Naive thymus-derived CD4-positive, alpha-beta T cell (primary cell): Measurements from ENCODE around the gene CLDN9. TPM values are rescaled to one million over a fixed set of nuclear protein-coding genes. Genes with fewer than 3 reads are reported as not detected.

Experiments used
- ATAC-seq: fragments of 150-1000 bp; cut with Tn5 transposase; 2 replicates; pipeline ENCODE4 v1.10.0; 2021; ENCODE audit warnings: mild to moderate bottlenecking, moderate library complexity
- CTCF ChIA-PET: fragments of 350-600 bp; sonication (Branson Sonifier 250); formaldehyde crosslinking; loops from one replicate; lab custom pipeline; 2021; ENCODE audit warnings: antibody characterized with exemption; lab: Charles Lee
- POLR2A ChIA-PET: fragments of 350-600 bp; sonication (Branson Sonifier 250); formaldehyde crosslinking; loops from one replicate; lab custom pipeline; 2021; ENCODE audit warnings: antibody characterized with exemption, inconsistent platforms; lab: Charles Lee
- DNase-seq, 9 donors: peaks; one replicate each; pipeline versions ENCODE4 v3.0.0 to v3.0.0-alpha.2; 2020 to 2022; ENCODE audit warnings: mixed read lengths in 1 of 9
- H3K27ac ChIP-seq: one replicate; pipeline ENCODE4 v1.7.0; 2013; ENCODE audit warnings: mild to moderate bottlenecking, low read depth, low read length, moderate library complexity
- H3K27me3 ChIP-seq, 2 donors: one replicate each; pipeline ENCODE4 v1.7.0; 2013; ENCODE audit warnings: low read length in 2 of 2, mild to moderate bottlenecking in 2 of 2, moderate library complexity in 2 of 2; ENCODE audit not compliant: control insufficient read depth in 2 of 2, insufficient read depth in 2 of 2
- H3K36me3 ChIP-seq, 3 experiments: 1 replicate in 2 of 3; 2 replicates in 1 of 3; pipeline ENCODE4 v1.7.0; 2013; ENCODE audit warnings: low read length in 3 of 3, mild to moderate bottlenecking in 3 of 3, moderate library complexity in 1 of 3; ENCODE audit not compliant: insufficient read depth in 3 of 3, control insufficient read depth in 2 of 3
- H3K4me1 ChIP-seq, 2 donors: one replicate each; pipeline ENCODE4 v1.7.0; 2013; ENCODE audit warnings: low read length in 2 of 2, mild to moderate bottlenecking in 2 of 2, moderate library complexity in 1 of 2; ENCODE audit not compliant: control insufficient read depth in 2 of 2, insufficient read depth in 2 of 2
- H3K4me3 ChIP-seq: 2 replicates; pipeline ENCODE4 v1.7.0; 2013; ENCODE audit warnings: mild to moderate bottlenecking, low read length
- H3K9me3 ChIP-seq, 3 experiments: 1 replicate in 2 of 3; 2 replicates in 1 of 3; pipeline ENCODE4 v1.7.0; 2013; ENCODE audit warnings: low read length in 3 of 3; ENCODE audit not compliant: control insufficient read depth in 2 of 3
- H3K27ac Mint-ChIP-seq, 9 donors: one replicate each; pipeline ENCODE4 v1.8.0; 2020 to 2022; ENCODE audit warnings: mixed read lengths in 9 of 9, mild to moderate bottlenecking in 8 of 9, moderate library complexity in 5 of 9, inconsistent platforms in 2 of 9
- H3K27me3 Mint-ChIP-seq, 5 donors: one replicate each; pipeline ENCODE4 v1.8.0; 2021 to 2022; ENCODE audit warnings: mixed read lengths in 5 of 5, mild to moderate bottlenecking in 1 of 5
- H3K36me3 Mint-ChIP-seq, 5 donors: one replicate each; pipeline ENCODE4 v1.8.0; 2020 to 2022; ENCODE audit warnings: mixed read lengths in 5 of 5, mild to moderate bottlenecking in 3 of 5, inconsistent platforms in 1 of 5
- H3K4me1 Mint-ChIP-seq, 7 donors: one replicate each; pipeline ENCODE4 v1.8.0; 2020 to 2022; ENCODE audit warnings: mixed read lengths in 7 of 7, mild to moderate bottlenecking in 3 of 7, inconsistent platforms in 1 of 7
- H3K4me3 Mint-ChIP-seq, 10 donors: one replicate each; pipeline ENCODE4 v1.8.0; 2020 to 2022; ENCODE audit warnings: mild to moderate bottlenecking in 10 of 10, mixed read lengths in 10 of 10, moderate library complexity in 6 of 10, inconsistent platforms in 2 of 10
- H3K9me3 Mint-ChIP-seq, 11 donors: one replicate each; pipeline ENCODE4 v1.8.0; 2020 to 2022; ENCODE audit warnings: mixed read lengths in 11 of 11, mild to moderate bottlenecking in 4 of 11, inconsistent platforms in 1 of 11, moderate library complexity in 1 of 11
- intact Hi-C, 2 donors: fragments of 100-400 bp; cut with micrococcal nuclease; formaldehyde crosslinking; loops; one replicate each; pipeline ENCODE4 v1.15.1; 2023
- polyA plus RNA-seq, 2 donors: library from polyadenylated mRNA; unstranded; fragments of 300-500 nt; fragmentation: Illumina TruSeq; gene quantifications; one replicate each; pipeline ENCODE4 v1.2.3, GENCODE V29; 2021
- total RNA-seq, 6 experiments: library from RNA in 5 of 6; stranded (reverse) in 5 of 6; gene quantifications; 1 replicate in 5 of 6; 2 replicates in 1 of 6; pipeline ENCODE4 v1.2.3 and lab custom pipeline; 2021 to 2026

CLDN9 gene
- total and polyA plus RNA-seq, 7 experiments from 2014 or later, result 0.15 to 0.37 TPM; not detected in 5

- H3K27ac Mint-ChIP-seq, result no peak overlapping the region
- Histone ChIP-seq H3K9me3 (no peaks in the 10 kb centered on the region), H3K36me3 (no peaks in the 10 kb centered on the region), H3K27me3 (no peaks in the 10 kb centered on the region), H3K4me3 (no peak overlapping the region), H3K27ac (no peak overlapping the region), H3K4me1 (peaks cover 5 to 6% of the 10 kb centered on the region in 2 donors)
- intact Hi-C loops, result loop anchor here in 1 of 2 donors (1.0 to 5.0 kb wide), 4 partner anchors 22 to 101 kb away; partner anchors contain the start of genes FLYWCH1 and FLYWCH2
- peak in 7 of 9 donors; percentile 22 to 76 (median 43) for DNase-seq
- ChIA-PET CTCF (interaction anchor here (0.9 to 1.4 kb wide), 3 partner anchors 11 to 22 kb away, joined by 3 to 8 read pairs (median 4); no protein-coding TSS in a partner anchor), POLR2A (interaction anchor here (3.2 kb wide), 1 partner anchor 17 kb away, joined by 17 read pairs; no protein-coding TSS in a partner anchor)
- peaks cover 0 to 2% (median 0%) of the 10 kb centered on the region in 11 donors for H3K9me3 Mint-ChIP-seq
- ATAC-seq, result peak; percentile 68
- H3K4me3 Mint-ChIP-seq, result peak overlapping the region in 6 of 10 donors; percentile 30 to 54 (median 40)
- peaks cover 0 to 4% (median 0%) of the 10 kb centered on the region in 5 donors for H3K27me3 Mint-ChIP-seq
- peaks cover 9 to 23% (median 14%) of the 10 kb centered on the region in 7 donors for H3K4me1 Mint-ChIP-seq
- peaks cover 0 to 2% (median 0%) of the 10 kb centered on the region in 5 donors for H3K36me3 Mint-ChIP-seq
Measured at GRCh38 chr16:2983706-2984136, 29.0 kb upstream of the CLDN9 start.

- H3K27me3 ChIP-seq, result no peaks in the 10 kb centered on the region
- no peak for ATAC-seq
- peaks cover 0 to 9% (median 0%) of the 10 kb centered on the region in 5 donors for H3K27me3 Mint-ChIP-seq
- H3K4me3 Mint-ChIP-seq, result no peak overlapping the region
- intact Hi-C loops, result no loop called here
- H3K27ac ChIP-seq, result no peak overlapping the region
- ChIA-PET POLR2A (no interaction called here), CTCF (interaction anchor here (1.3 kb wide), 1 partner anchor 18 kb away, joined by 3 read pairs; no protein-coding TSS in a partner anchor)
- no peaks in the 10 kb centered on the region for H3K9me3 ChIP-seq
- peaks cover 0 to 2% (median 0%) of the 10 kb centered on the region in 5 donors for H3K36me3 Mint-ChIP-seq
- no peak for DNase-seq
- H3K4me1 ChIP-seq, result peaks cover 5 to 6% of the 10 kb centered on the region in 2 donors
- H3K4me3 ChIP-seq, result no peak overlapping the region
- no peaks in the 10 kb centered on the region for H3K36me3 ChIP-seq
- peaks cover 9 to 20% (median 12%) of the 10 kb centered on the region in 7 donors for H3K4me1 Mint-ChIP-seq
- peaks cover 0 to 3% (median 0%) of the 10 kb centered on the region in 11 donors for H3K9me3 Mint-ChIP-seq
- H3K27ac Mint-ChIP-seq, result no peak overlapping the region
Measured at GRCh38 chr16:2985462-2985861, 27.3 kb upstream of the CLDN9 start.

GRCh38 chr16:2985893-2986355 lies 26.8 kb upstream of the CLDN9 start:
- no peak overlapping the region for H3K27ac Mint-ChIP-seq

GRCh38 chr16:2986623-2987188 lies 26.0 kb upstream of the CLDN9 start:
- H3K4me1 Mint-ChIP-seq, result peaks cover 7 to 12% (median 7%) of the 10 kb centered on the region in 7 donors
- Histone ChIP-seq H3K4me1 (no peaks in the 10 kb centered on the region), H3K27me3 (no peaks in the 10 kb centered on the region), H3K9me3 (no peaks in the 10 kb centered on the region), H3K4me3 (no peak overlapping the region), H3K36me3 (no peaks in the 10 kb centered on the region), H3K27ac (no peak overlapping the region)
- peaks cover 0 to 3% (median 0%) of the 10 kb centered on the region in 11 donors for H3K9me3 Mint-ChIP-seq
- peak overlapping the region in 1 of 9 donors; percentile 76 for H3K27ac Mint-ChIP-seq
- peaks cover 0 to 9% (median 0%) of the 10 kb centered on the region in 5 donors for H3K27me3 Mint-ChIP-seq
- H3K4me3 Mint-ChIP-seq, result no peak overlapping the region
- ATAC-seq (no peak), DNase-seq (no peak)
- ChIA-PET CTCF (interaction anchor here (0.5 kb wide), 1 partner anchor 142 kb away, joined by 3 read pairs; no protein-coding TSS in a partner anchor), POLR2A (interaction anchor here (0.5 kb wide), 1 partner anchor 642 kb away, joined by 5 read pairs; no protein-coding TSS in a partner anchor)
- intact Hi-C loops, result no loop called here
- peaks cover 0 to under 1% (median 0%) of the 10 kb centered on the region in 5 donors for H3K36me3 Mint-ChIP-seq

More at GRCh38 chr16:2985893-2986355, 26.8 kb upstream of the CLDN9 start:
- Histone ChIP-seq H3K4me3 (no peak overlapping the region), H3K36me3 (no peaks in the 10 kb centered on the region), H3K9me3 (no peaks in the 10 kb centered on the region), H3K27me3 (no peaks in the 10 kb centered on the region), H3K4me1 (peaks cover 2% of the 10 kb centered on the region in 2 donors), H3K27ac (no peak overlapping the region)
- Mint-ChIP-seq H3K27me3 (peaks cover 0 to 9% (median 0%) of the 10 kb centered on the region in 5 donors), H3K4me3 (no peak overlapping the region), H3K4me1 (peaks cover 9 to 16% (median 12%) of the 10 kb centered on the region in 7 donors), H3K9me3 (peaks cover 0 to 3% (median 0%) of the 10 kb centered on the region in 11 donors), H3K36me3 (peaks cover 0 to 2% (median 0%) of the 10 kb centered on the region in 5 donors)
- ATAC-seq (no peak), DNase-seq (no peak)
- ChIA-PET POLR2A (interaction anchor here (0.5 kb wide), 1 partner anchor 643 kb away, joined by 5 read pairs; no protein-coding TSS in a partner anchor), CTCF (interaction anchor here (1.3 kb wide), 1 partner anchor 18 kb away, joined by 3 read pairs; no protein-coding TSS in a partner anchor)
- intact Hi-C loops, result no loop called here

- Mint-ChIP-seq H3K9me3 (peaks cover 0 to 3% (median 0%) of the 10 kb centered on the region in 11 donors), H3K4me1 (peaks cover 2 to 11% (median 3%) of the 10 kb centered on the region in 7 donors), H3K27me3 (peaks cover 0 to 9% (median 0%) of the 10 kb centered on the region in 5 donors), H3K36me3 (no peaks in the 10 kb centered on the region), H3K27ac (no peak overlapping the region), H3K4me3 (no peak overlapping the region)
- no peak for DNase-seq
- Histone ChIP-seq H3K27ac (no peak overlapping the region), H3K9me3 (no peaks in the 10 kb centered on the region), H3K27me3 (no peaks in the 10 kb centered on the region), H3K4me1 (no peaks in the 10 kb centered on the region), H3K36me3 (no peaks in the 10 kb centered on the region), H3K4me3 (no peak overlapping the region)
- intact Hi-C loops, result no loop called here
- no peak for ATAC-seq
- CTCF ChIA-PET, result interaction anchor here (0.5 kb wide), 1 partner anchor 142 kb away, joined by 3 read pairs; no protein-coding TSS in a partner anchor
- POLR2A ChIA-PET, result no interaction called here
Measured at GRCh38 chr16:2987286-2987685, 25.4 kb upstream of the CLDN9 start.

GRCh38 chr16:2987833-2988232 lies 24.9 kb upstream of the CLDN9 start:
- H3K27ac Mint-ChIP-seq, result no peak overlapping the region

More at GRCh38 chr16:2987833-2988232, 24.9 kb upstream of the CLDN9 start:
- Histone ChIP-seq H3K4me1 (no peaks in the 10 kb centered on the region), H3K36me3 (no peaks in the 10 kb centered on the region), H3K9me3 (no peaks in the 10 kb centered on the region), H3K4me3 (no peak overlapping the region), H3K27me3 (no peaks in the 10 kb centered on the region), H3K27ac (no peak overlapping the region)
- DNase-seq (no peak), ATAC-seq (no peak)
- H3K36me3 Mint-ChIP-seq, result no peaks in the 10 kb centered on the region
- ChIA-PET CTCF (no interaction called here), POLR2A (no interaction called here)
- H3K27me3 Mint-ChIP-seq, result peaks cover 0 to 9% (median 0%) of the 10 kb centered on the region in 5 donors
- H3K9me3 Mint-ChIP-seq, result peaks cover 0 to 2% (median 0%) of the 10 kb centered on the region in 11 donors
- peaks cover 0 to 11% (median 0%) of the 10 kb centered on the region in 7 donors for H3K4me1 Mint-ChIP-seq
- H3K4me3 Mint-ChIP-seq, result no peak overlapping the region
- intact Hi-C loops, result no loop called here
